HG02623 (cell line): Measurements from ENCODE around the gene APOOL.
"Not testable (repeated sequence)": the region's sequence is repeated elsewhere in the genome, so short reads cannot be mapped to it uniquely, and the experiment has no call there.

Experiments
- ATAC-seq: cut with Tn5 transposase; IDR thresholded peaks from one replicate; pipeline ENCODE4 v1.9.1; 2021; ENCODE audit warnings: moderate library complexity; ENCODE audit not compliant: unreplicated experiment

Gene APOOL, protein sequence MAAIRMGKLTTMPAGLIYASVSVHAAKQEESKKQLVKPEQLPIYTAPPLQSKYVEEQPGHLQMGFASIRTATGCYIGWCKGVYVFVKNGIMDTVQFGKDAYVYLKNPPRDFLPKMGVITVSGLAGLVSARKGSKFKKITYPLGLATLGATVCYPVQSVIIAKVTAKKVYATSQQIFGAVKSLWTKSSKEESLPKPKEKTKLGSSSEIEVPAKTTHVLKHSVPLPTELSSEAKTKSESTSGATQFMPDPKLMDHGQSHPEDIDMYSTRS

DNA sequence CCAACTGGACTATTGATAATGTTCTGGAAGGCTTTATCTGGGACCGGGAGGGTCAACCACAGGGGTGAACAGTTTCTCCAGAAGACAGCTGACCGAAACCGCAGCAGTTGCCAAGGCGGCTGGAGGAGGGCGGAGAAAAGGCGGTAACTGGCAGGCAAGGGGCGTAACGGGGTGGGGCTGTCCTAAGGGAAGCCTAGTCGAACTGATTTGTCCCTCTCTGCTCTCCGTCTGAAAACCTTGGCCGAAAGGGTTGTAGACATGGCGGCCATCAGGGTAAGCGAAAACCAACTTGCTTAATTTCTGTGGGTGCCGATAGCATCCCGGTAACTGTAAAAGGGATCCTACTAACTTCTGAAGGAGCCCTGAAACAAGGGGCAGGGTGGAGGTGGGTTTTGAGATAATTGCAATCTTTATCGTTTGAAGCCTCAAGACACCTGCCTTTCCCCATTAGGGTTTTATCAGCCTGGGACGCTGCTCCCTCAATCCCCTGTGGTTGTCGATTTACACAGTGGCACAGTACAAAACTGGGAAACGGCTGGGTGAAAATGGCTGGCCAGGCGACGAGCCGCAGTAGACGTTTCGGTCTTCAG lies at the start of gene APOOL:
Gene APOOL (plus strand): TSS at position 223 of the 590 bp plus-strand sequence. CDS start 36 bp downstream, at position 259.
- peak; percentile 98 for ATAC-seq

DNA sequence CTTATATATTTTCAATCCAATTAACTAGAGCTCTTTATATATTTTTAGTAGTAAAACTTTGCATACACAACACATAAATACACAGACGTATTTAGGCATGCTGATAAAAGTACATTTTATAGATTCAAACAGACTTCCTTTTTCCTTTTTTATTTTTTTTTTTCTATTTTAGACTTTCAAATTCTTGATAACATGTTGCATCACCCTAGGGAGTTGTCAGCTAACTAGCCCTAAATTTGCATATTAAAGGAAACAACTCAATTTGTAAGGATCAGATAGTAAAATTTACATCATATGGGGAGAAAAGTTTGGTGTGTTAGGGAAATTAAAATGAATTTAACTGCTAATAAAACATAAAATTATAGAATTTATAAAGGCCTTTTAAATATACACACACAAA lies 47.4 kb upstream of the APOOL start:
- no peak for ATAC-seq

GRCh38 chrX:84974803-84975202 lies 28.9 kb upstream of the APOOL start:
- no peak for ATAC-seq

- ATAC-seq, result not testable (repeated sequence)
Measured at GRCh38 chrX:84991739-84992138, 11.9 kb upstream of the APOOL start.

GRCh38 chrX:84993150-84993549 lies 10.5 kb upstream of the APOOL start:
- no peak for ATAC-seq

DNA sequence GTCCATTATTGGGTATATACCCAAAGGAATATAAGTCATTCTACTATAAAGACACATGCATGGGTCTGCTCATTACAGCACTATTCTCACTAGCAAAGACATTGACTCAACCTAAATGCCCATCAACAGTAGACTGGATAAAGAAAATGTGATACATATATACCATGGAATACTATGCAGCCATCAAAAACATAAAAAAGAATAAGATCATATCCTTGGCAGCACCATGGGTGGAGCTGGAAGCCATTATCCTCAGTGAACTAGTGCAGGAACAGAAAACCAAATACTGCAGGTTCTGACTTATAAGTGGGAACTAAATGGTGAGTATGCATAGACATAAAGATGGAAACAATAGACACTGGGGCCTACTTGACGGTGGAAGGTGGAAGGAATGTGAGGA lies 2.3 kb upstream of the APOOL start:
- no peak for ATAC-seq

GRCh38 chrX:85004255-85004654 lies 578 bp downstream of the APOOL start:
- peak; percentile 2 for ATAC-seq

DNA sequence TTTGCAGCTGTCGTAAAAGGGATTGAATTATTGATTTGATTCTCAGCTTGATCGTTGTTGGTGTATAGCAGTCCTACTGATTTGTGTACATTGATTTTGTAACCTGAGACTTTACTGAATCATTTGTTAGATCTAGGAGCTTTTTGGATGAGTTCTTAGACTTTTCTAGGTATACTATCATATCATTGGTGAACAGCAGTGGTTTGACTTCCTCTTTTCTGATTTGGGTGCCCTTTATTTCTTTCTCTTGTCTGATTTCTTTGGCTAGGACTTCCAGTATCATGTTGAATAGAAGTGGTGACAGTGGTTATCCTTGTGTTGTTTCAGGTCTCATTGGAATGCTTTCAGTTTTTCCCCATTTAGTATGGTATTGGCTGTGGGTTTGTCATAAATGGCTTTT lies 8.4 kb downstream of the APOOL start:
- ATAC-seq, result no peak

DNA sequence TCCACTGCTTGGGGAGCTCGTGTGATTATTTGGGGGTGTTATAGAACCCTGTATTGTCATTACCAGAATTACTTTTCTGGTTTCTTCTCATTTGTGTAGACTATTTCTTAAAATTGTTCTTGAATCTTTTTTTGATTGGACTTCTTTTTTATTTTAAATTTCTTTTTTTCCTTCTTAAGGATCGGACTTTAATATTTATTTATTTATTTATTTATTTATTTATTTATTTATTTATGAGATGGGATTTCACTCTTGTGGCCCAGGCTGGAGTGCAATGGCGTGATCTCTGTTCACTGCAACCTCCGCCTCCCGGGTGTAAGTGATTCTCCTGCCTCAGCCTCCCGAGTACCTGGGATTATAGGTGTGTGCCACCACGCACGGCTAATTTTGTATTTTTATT lies 11.7 kb downstream of the APOOL start:
- not testable (repeated sequence) for ATAC-seq

DNA sequence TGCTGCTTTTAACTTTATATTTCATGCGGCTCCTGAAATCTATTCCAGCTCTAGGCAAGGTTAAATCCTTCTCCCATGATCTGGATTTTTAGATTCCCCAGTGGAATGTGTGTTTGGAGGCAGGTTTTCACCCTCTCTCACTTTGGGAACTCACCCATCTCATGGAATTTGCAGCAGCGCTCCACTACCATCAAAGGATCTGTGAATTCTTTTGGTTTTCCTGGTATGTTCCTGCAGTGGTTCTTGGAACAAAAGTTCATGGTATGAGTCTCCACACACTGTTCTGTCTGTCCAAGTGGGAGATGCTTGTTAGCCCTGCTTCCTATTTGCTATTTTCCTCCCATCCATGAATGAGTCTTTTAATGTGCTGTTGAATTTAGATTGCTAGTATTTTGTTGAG lies 14.0 kb downstream of the APOOL start:
- no peak for ATAC-seq

GRCh38 chrX:85018471-85018870 lies 14.8 kb downstream of the APOOL start:
- no peak for ATAC-seq

DNA sequence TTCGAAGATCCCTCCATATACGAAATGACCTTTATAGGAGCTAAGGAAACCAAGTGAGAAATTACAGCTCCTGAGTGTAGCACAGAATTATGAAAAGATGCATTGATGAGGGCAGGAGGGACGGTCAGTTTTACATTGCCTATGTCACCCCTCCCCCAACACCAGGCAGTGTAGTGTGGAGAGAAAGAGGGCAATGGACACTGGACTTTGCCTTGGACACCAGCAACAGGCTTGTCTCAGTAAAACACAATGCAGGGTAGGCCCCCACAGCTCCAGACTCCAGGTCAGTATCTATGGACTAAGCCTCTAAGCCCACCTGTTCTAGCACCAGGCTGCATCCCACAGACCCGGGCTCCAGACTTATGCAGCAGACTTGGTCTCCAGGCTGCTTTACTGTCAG lies 16.5 kb downstream of the APOOL start:
- ATAC-seq, result no peak

DNA sequence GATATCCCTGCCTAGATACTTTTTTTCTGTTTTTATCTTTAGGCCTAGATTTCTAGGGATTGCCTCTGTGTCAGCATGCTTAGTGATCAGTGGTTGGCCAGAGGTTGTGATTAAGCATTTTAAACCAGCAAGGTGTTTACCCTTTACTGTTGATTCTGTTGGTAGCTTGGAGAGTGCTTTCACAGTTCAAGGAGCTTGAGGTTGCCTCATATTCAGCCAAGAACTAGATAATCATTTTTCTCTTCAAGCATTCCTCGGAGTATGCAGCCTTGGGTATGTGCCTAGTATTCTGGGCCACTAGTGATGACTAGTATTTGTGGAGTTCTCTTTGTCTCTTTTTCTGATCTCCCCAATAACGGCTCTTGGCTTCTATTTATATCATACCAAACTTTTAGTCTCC lies 20.4 kb downstream of the APOOL start:
- no peak for ATAC-seq

GRCh38 chrX:85024562-85024961 lies 20.9 kb downstream of the APOOL start:
- no peak for ATAC-seq

DNA sequence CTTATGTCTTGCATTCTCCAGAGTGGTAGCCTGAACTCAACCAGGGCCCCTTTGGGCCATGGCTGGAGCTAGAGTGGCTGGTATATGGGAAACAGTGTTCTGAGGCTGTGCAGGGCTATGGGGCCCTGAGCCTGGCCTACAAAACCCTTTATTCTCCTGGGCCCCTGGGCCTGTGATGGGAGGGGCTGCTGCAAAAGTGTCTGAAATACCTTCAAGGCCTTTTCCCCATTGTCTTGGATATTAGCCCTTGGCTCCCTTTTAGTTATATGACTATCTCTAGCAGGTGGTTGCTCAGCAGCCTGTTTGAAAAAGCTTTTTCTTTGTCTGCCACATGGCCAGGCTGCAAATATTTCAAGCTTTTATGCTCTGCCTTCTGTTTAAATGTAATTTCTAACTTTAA lies 22.5 kb downstream of the APOOL start:
- no peak for ATAC-seq

DNA sequence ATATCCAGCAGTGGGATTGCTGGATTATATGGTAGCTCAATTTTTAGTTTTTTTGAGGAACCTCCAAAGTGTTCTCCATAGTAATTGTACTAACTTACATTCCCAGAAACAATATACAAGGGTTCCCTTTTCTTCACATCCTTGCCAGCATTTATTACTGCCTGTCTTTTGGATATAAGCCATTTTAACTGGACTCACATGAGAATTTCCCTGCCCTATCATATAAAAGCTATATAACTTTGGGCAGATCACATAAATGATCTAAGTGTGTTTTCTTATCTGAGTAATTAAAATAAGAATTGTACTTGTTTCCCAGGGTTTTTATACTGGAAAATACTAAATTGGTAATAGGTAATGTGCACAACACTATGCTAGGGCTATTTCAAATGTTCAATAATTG lies 25.4 kb downstream of the APOOL start:
- ATAC-seq, result no peak

DNA sequence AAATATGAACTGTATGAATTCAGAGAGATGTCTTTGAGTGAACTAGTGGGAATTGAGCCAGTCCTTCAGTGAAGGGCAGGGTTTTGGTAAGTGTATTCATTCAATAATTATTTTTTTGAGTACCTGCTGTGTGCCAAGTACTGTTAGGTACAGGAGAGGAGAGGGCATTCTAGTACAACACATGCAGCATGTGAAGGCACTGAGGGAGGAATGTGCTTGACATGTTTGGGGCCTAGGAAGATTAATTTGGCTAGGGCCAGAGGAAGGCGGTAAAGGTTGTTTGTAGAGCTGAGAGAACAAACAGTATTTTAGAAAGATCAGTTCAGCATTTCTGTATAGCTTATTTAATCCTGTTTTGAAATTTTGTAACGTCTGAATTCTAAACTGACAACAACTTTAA lies 27.8 kb downstream of the APOOL start:
- no peak for ATAC-seq

DNA sequence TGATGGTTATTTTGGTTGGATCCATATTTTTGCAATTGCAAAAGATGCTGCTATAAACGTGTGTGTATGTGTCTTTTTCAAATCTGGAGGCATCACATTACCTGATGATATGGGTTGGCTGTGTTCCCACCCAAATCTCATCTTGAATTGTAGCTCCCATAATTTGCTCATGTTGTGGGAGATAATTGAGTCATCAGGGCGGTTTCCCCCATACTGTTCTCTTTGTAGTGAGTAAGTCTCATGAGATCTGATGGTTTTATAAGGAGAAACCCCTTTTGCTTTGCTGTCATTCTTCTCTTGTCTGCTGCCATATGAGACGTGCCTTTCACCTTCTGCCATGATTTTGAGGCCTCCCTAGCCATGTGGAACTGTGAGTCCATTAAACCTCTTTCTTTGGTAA lies 33.4 kb downstream of the APOOL start:
- ATAC-seq, result no peak

DNA sequence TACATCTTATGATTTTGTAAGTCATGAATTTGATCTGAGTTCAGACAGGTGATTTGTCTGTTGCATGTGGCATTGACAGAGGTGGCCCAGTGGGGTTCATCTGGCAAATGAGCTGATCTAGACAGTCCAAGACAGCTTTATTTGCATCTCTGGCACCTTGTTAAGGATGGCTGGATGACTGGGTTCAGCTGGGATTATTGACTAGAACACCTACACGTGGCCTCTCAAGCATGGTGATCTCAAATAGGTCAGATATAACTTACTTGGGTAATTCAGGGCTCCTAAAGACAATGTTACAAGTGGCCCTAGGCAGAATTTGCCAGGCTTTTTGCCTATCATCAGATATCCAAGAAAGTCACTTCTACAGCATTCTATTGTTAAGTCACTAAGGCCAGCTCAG lies 48.0 kb downstream of the APOOL start:
- ATAC-seq, result no peak

- no peak for ATAC-seq
Measured at GRCh38 chrX:85052205-85052604, 48.5 kb downstream of the APOOL start.

- no peak for ATAC-seq
Measured at GRCh38 chrX:85052636-85053343, 49.1 kb downstream of the APOOL start.

DNA sequence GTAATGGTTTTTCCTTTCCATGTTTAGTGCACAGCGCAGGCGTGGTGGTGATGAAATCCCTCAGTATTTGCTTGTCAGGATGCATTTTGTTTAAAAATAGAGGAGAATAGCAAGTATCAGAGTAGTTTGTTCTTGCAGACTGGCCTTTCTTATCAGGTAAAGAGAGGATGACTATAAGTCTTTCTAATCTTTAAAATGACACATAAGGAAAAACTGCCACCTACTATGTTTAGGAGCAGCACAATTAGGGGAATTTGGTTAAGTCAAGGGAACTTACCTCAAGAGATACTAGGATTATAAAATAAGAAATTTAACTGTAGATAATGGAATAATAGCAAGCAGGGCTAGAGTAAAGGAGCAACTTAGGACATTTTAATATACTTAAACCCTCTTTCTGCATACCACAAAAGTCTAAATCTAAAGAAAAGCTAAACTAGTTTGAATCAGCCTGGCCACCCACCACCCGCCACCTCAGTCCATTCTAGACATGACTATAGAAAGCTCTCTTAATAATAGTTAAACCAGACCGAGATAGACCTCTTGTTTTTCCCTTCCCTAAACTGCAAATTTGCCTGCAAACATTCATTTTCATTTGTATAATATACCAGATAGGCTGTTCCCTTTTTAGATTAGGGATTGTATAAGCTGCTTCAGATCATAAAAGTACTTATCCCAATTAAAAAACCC lies 62.0 kb downstream of the APOOL start:
- peak; percentile 63 for ATAC-seq
